PC-3 (cell line): ENCODE measurements around the gene TMEM127. TPM values are rescaled to one million over a fixed set of nuclear protein-coding genes. Genes with fewer than 3 reads are reported as not detected.
A peak's percentile ranks its signal among the peaks of the same experiment; 100 is the strongest.

Experiments
- ATAC-seq: fragments of 200-7000 bp; cut with Tn5 transposase; 2 replicates; pipeline ENCODE4 v1.9.1; 2020; ENCODE audit warnings: mild to moderate bottlenecking, moderate library complexity
- BruUV-seq: library from RNA; stranded (reverse); fragments of 400-500 nt; replicated peaks from 2 replicates; lab custom pipeline; 2021; lab: Mats Ljungman, UMichigan
- CTCF ChIA-PET: fragments of 300-600 bp; sonication (Branson Sonifier 250); formaldehyde crosslinking; loops from one replicate; lab custom pipeline; 2022; ENCODE audit warnings: antibody characterized with exemption; lab: Charles Lee
- POLR2A ChIA-PET: fragments of 300-600 bp; sonication (Branson Sonifier 250); formaldehyde crosslinking; loops from one replicate; lab custom pipeline; 2022; ENCODE audit warnings: antibody characterized with exemption; ENCODE audit not compliant: unreplicated experiment; lab: Charles Lee
- DNase-seq: peaks from one replicate; pipeline ENCODE4 v3.0.0-alpha.2; 2015
- H2AFZ ChIP-seq: fragments of 300-600 bp; sonication (generic); 2 replicates; pipeline ENCODE4 v1.6.0; 2016; ENCODE audit warnings: antibody characterized with exemption, low read length
- H3F3A ChIP-seq: fragments of 300-600 bp; sonication (generic); one replicate; pipeline ENCODE4 v1.6.0; 2017; ENCODE audit warnings: antibody characterized with exemption, low read length, control low read depth, mild to moderate bottlenecking; ENCODE audit not compliant: unreplicated experiment
- H3K27ac ChIP-seq: fragments of 300-600 bp; sonication (generic); 2 replicates; pipeline ENCODE4 v1.5.1; 2016; ENCODE audit warnings: mild to moderate bottlenecking, low read length
- H3K27me3 ChIP-seq: fragments of 300-600 bp; sonication (generic); 2 replicates; pipeline ENCODE4 v1.6.1; 2016; ENCODE audit warnings: low read length, mixed read lengths
- H3K36me3 ChIP-seq: fragments of 300-600 bp; sonication (generic); 2 replicates; pipeline ENCODE4 v1.6.1; 2016; ENCODE audit warnings: low read depth, mixed run types, low read length, mixed read lengths
- H3K4me1 ChIP-seq: fragments of 300-600 bp; sonication (generic); 2 replicates; pipeline ENCODE4 v1.5.1; 2016; ENCODE audit warnings: low read length; ENCODE audit not compliant: insufficient read depth
- H3K4me2 ChIP-seq: fragments of 300-600 bp; sonication (generic); 2 replicates; pipeline ENCODE4 v1.6.0; 2016; ENCODE audit warnings: low read length
- H3K4me3 ChIP-seq: fragments of 300-600 bp; sonication (generic); 2 replicates; pipeline ENCODE4 v1.5.1; 2016; ENCODE audit warnings: mild to moderate bottlenecking, low read length, mixed read lengths
- H3K79me2 ChIP-seq: fragments of 300-600 bp; sonication (generic); 2 replicates; pipeline ENCODE4 v1.6.1; 2017; ENCODE audit warnings: low read length, mixed read lengths
- H3K9ac ChIP-seq: fragments of 300-600 bp; sonication (generic); 2 replicates; pipeline ENCODE4 v1.6.0; 2016; ENCODE audit warnings: mild to moderate bottlenecking, low read length
- H3K9me2 ChIP-seq: fragments of 300-600 bp; sonication (generic); replicated peaks from 2 replicates; pipeline ENCODE4 v1.6.1; 2016; ENCODE audit warnings: mixed run types, low read length, mixed read lengths
- H3K9me3 ChIP-seq: fragments of 300-600 bp; sonication (generic); 2 replicates; pipeline ENCODE4 v1.6.1; 2016; ENCODE audit warnings: low read length, mixed read lengths
- H4K20me1 ChIP-seq: fragments of 300-600 bp; sonication (generic); 2 replicates; pipeline ENCODE4 v1.6.1; 2016; ENCODE audit warnings: low read length, mixed read lengths
- CTCF ChIP-seq: fragments of 300-600 bp; sonication (generic); conservative IDR thresholded peaks from 2 replicates; pipeline ENCODE4 v1.5.1; 2017; ENCODE audit warnings: antibody characterized with exemption, low read depth, mild to moderate bottlenecking, low read length
- EZH2 ChIP-seq: fragments of 300-600 bp; sonication (generic); IDR thresholded peaks from one replicate; pipeline ENCODE4 v1.6.1; 2017; ENCODE audit warnings: antibody characterized with exemption, mild to moderate bottlenecking, low read length; ENCODE audit not compliant: unreplicated experiment
- EZH2phosphoT487 ChIP-seq: fragments of 300-600 bp; sonication (generic); IDR thresholded peaks from 2 replicates; pipeline ENCODE4 v1.6.1; 2018; ENCODE audit warnings: mild to moderate bottlenecking, antibody characterized with exemption, low read length, borderline replicate concordance
- intact Hi-C: fragments of 100-400 bp; cut with micrococcal nuclease; formaldehyde crosslinking; loops from 2 replicates; pipeline ENCODE4 v1.9.0; 2023
- total RNA-seq: library from RNA; depleted of rRNA; stranded (reverse); fragments of >200 nt; gene quantifications from 2 replicates; pipeline ENCODE4 v1.2.3, GENCODE V29; 2014

The TMEM127 gene
- total RNA-seq, 1 experiment from 2014 or later, result 31.9 TPM

- no peak overlapping the region for H3K4me3 ChIP-seq
- no peak overlapping the region for H3K27ac ChIP-seq
- H4K20me1 ChIP-seq, result peaks cover 8% of the 10 kb centered on the region; the same call in 1 of the 2 replicates
- H3K27me3 ChIP-seq, result no peaks in the 10 kb centered on the region
- no peak for DNase-seq
- CTCF ChIA-PET, result interaction anchor here (0.6 kb wide), 1 partner anchor 87 kb away, joined by 14 read pairs; no protein-coding TSS in a partner anchor
- peaks cover 10% of the 10 kb centered on the region; the same call in 1 of the 2 replicates for H3K36me3 ChIP-seq
- no peak overlapping the region for H3K4me2 ChIP-seq
- no peaks in the 10 kb centered on the region for H3K9me3 ChIP-seq
- no peak for ATAC-seq
- H2AFZ ChIP-seq, result no peak overlapping the region
- no peak overlapping the region for H3K9ac ChIP-seq
- no peaks in the 10 kb centered on the region for H3K9me2 ChIP-seq
- TF ChIP-seq EZH2, result no peak
- TF ChIP-seq EZH2phosphoT487, result no peak
- no peak for TF ChIP-seq CTCF
- intact Hi-C loops, result no loop called here
- H3F3A ChIP-seq, result no peaks in the 10 kb centered on the region
- BruUV-seq, result no TSS peak
- H3K4me1 ChIP-seq, result peaks cover 19% of the 10 kb centered on the region
- POLR2A ChIA-PET, result no interaction called here
- peaks cover 32% of the 10 kb centered on the region for H3K79me2 ChIP-seq
Measured at GRCh38 chr2:96308248-96308647, 42.5 kb upstream of the TMEM127 start.

- H3K4me2 ChIP-seq, result peak overlapping the region; percentile 99
- peaks cover 29% of the 10 kb centered on the region for H3K36me3 ChIP-seq
- no peaks in the 10 kb centered on the region for H3K27me3 ChIP-seq
- DNase-seq (no peak), ATAC-seq (no peak)
- peaks cover 51% of the 10 kb centered on the region for H3K79me2 ChIP-seq
- CTCF ChIA-PET, result no interaction called here
- peaks cover 19% of the 10 kb centered on the region for H3K4me1 ChIP-seq
- POLR2A ChIA-PET, result no interaction called here
- no peaks in the 10 kb centered on the region for H3K9me2 ChIP-seq
- TF ChIP-seq EZH2 (no peak), EZH2phosphoT487 (no peak), CTCF (no peak)
- intact Hi-C loops, result no loop called here
- no peaks in the 10 kb centered on the region for H3F3A ChIP-seq
- peaks cover 18% of the 10 kb centered on the region; the same call in 1 of the 2 replicates for H4K20me1 ChIP-seq
- no peaks in the 10 kb centered on the region for H3K9me3 ChIP-seq
- peak overlapping the region; percentile 81; the same call in 1 of the 2 replicates for H2AFZ ChIP-seq
- no TSS peak for BruUV-seq
- H3K4me3 ChIP-seq, result peak overlapping the region; percentile 91
- peak overlapping the region; percentile 94 for H3K9ac ChIP-seq
- H3K27ac ChIP-seq, result peak overlapping the region; percentile 63
Measured at GRCh38 chr2:96306370-96306769, 40.6 kb upstream of the TMEM127 start.

GRCh38 chr2:96305979-96306308, 40.1 kb upstream of the TMEM127 start:
- Histone ChIP-seq H3F3A (no peaks in the 10 kb centered on the region), H3K4me1 (peaks cover 19% of the 10 kb centered on the region), H3K9ac (peak overlapping the region; percentile 94), H3K27ac (peak overlapping the region; percentile 63), H3K9me3 (no peaks in the 10 kb centered on the region), H3K4me2 (peak overlapping the region; percentile 99), H2AFZ (peak overlapping the region; percentile 81), H3K4me3 (peak overlapping the region; percentile 91), H3K79me2 (peaks cover 55% of the 10 kb centered on the region), H3K9me2 (no peaks in the 10 kb centered on the region), H3K36me3 (peaks cover 33% of the 10 kb centered on the region), H3K27me3 (no peaks in the 10 kb centered on the region), H4K20me1 (peaks cover 18% of the 10 kb centered on the region; the same call in 1 of the 2 replicates)
- ChIA-PET CTCF (no interaction called here), POLR2A (no interaction called here)
- DNase-seq, result no peak
- TSS peak; percentile 89 for BruUV-seq
- no peak for TF ChIP-seq CTCF
- TF ChIP-seq EZH2phosphoT487, result no peak
- TF ChIP-seq EZH2, result no peak
- intact Hi-C loops, result loop anchor here (1.0 kb wide), 1 partner anchor 34 kb away; no protein-coding TSS in a partner anchor
- no peak for ATAC-seq
